ENCODE data around the gene RSPH4A. TPM values are rescaled to one million over a fixed set of nuclear protein-coding genes. Genes with fewer than 3 reads are reported as not detected.

RSPH4A gene
- polyA plus RNA-seq, 1 donor = 0.70 TPM

- H3K9me3 ChIP-seq (ENCODE audit: control insufficient read depth, low read depth, low read length) = no peaks in the 10 kb centered on the region
- no peak for DNase-seq
- H3K4me3 ChIP-seq (ENCODE audit: low read length) = no peak overlapping the region
- no peak overlapping the region for H3K27ac ChIP-seq (ENCODE audit: low read length)
- WGBS (ENCODE audit: insufficient coverage, low lambda C conversion rate) = 40% methylated on average over 2 of the region's 3 CpGs
- H3K27me3 ChIP-seq (ENCODE audit: control insufficient read depth, insufficient read depth, low read length) = no peaks in the 10 kb centered on the region
- no peaks in the 10 kb centered on the region for H3K36me3 ChIP-seq (ENCODE audit: control insufficient read depth, insufficient read depth, low read length)
- H3K4me1 ChIP-seq (ENCODE audit: control insufficient read depth, insufficient read depth, low read length) = no peaks in the 10 kb centered on the region
These were observed 7.9 kb downstream of the RSPH4A start for GRCh38 chr6:116624036-116624805.

- 92% methylated on average over 2 of the region's 3 CpGs for WGBS (ENCODE audit: insufficient coverage, low lambda C conversion rate)
- H3K27me3 ChIP-seq (ENCODE audit: control insufficient read depth, insufficient read depth, low read length) = no peaks in the 10 kb centered on the region
- no peaks in the 10 kb centered on the region for H3K9me3 ChIP-seq (ENCODE audit: control insufficient read depth, low read depth, low read length)
- no peak overlapping the region for H3K4me3 ChIP-seq (ENCODE audit: low read length)
- no peak overlapping the region for H3K27ac ChIP-seq (ENCODE audit: low read length)
- no peaks in the 10 kb centered on the region for H3K36me3 ChIP-seq (ENCODE audit: control insufficient read depth, insufficient read depth, low read length)
- H3K4me1 ChIP-seq (ENCODE audit: control insufficient read depth, insufficient read depth, low read length) = no peaks in the 10 kb centered on the region
- no peak for DNase-seq
These were observed 9.6 kb downstream of the RSPH4A start for GRCh38 chr6:116625872-116626271.

- no peak for DNase-seq
- 100% methylated on average over 1 of the region's 5 CpGs for WGBS (ENCODE audit: insufficient coverage, low lambda C conversion rate)
- peaks cover 3% of the 10 kb centered on the region for H3K4me1 ChIP-seq (ENCODE audit: control insufficient read depth, insufficient read depth, low read length)
- no peaks in the 10 kb centered on the region for H3K9me3 ChIP-seq (ENCODE audit: control insufficient read depth, low read depth, low read length)
- no peaks in the 10 kb centered on the region for H3K27me3 ChIP-seq (ENCODE audit: control insufficient read depth, insufficient read depth, low read length)
- H3K27ac ChIP-seq (ENCODE audit: low read length) = no peak overlapping the region
- H3K36me3 ChIP-seq (ENCODE audit: control insufficient read depth, insufficient read depth, low read length) = peaks cover 2% of the 10 kb centered on the region
- no peak overlapping the region for H3K4me3 ChIP-seq (ENCODE audit: low read length)
These were observed 13.3 kb downstream of the RSPH4A start for GRCh38 chr6:116629563-116629981.

- Histone ChIP-seq H3K9me3 (ENCODE audit: control insufficient read depth, low read depth, low read length) (no peaks in the 10 kb centered on the region), H3K4me1 (ENCODE audit: control insufficient read depth, insufficient read depth, low read length) (peaks cover 3% of the 10 kb centered on the region), H3K36me3 (ENCODE audit: control insufficient read depth, insufficient read depth, low read length) (peaks cover 2% of the 10 kb centered on the region), H3K27ac (ENCODE audit: low read length) (no peak overlapping the region), H3K27me3 (ENCODE audit: control insufficient read depth, insufficient read depth, low read length) (no peaks in the 10 kb centered on the region), H3K4me3 (ENCODE audit: low read length) (no peak overlapping the region)
- WGBS (ENCODE audit: insufficient coverage, low lambda C conversion rate) = 0% methylated on average over 1 of the region's 5 CpGs
- peak; percentile 17 to 73 for DNase-seq
These were observed 15.2 kb downstream of the RSPH4A start for GRCh38 chr6:116631379-116631990.

- WGBS (ENCODE audit: insufficient coverage, low lambda C conversion rate) = 100% methylated on average over 1 of the region's 2 CpGs
- DNase-seq = no peak
- Histone ChIP-seq H3K9me3 (ENCODE audit: control insufficient read depth, low read depth, low read length) (no peaks in the 10 kb centered on the region), H3K4me3 (ENCODE audit: low read length) (no peak overlapping the region), H3K36me3 (ENCODE audit: control insufficient read depth, insufficient read depth, low read length) (peaks cover 2% of the 10 kb centered on the region), H3K27ac (ENCODE audit: low read length) (no peak overlapping the region), H3K27me3 (ENCODE audit: control insufficient read depth, insufficient read depth, low read length) (no peaks in the 10 kb centered on the region), H3K4me1 (ENCODE audit: control insufficient read depth, insufficient read depth, low read length) (peaks cover 3% of the 10 kb centered on the region)
These were observed 17.4 kb downstream of the RSPH4A start for GRCh38 chr6:116633685-116634084.

- no peaks in the 10 kb centered on the region for H3K27me3 ChIP-seq (ENCODE audit: control insufficient read depth, insufficient read depth, low read length)
- no peaks in the 10 kb centered on the region for H3K9me3 ChIP-seq (ENCODE audit: control insufficient read depth, low read depth, low read length)
- DNase-seq = no peak
- no peaks in the 10 kb centered on the region for H3K4me1 ChIP-seq (ENCODE audit: control insufficient read depth, insufficient read depth, low read length)
- WGBS (ENCODE audit: insufficient coverage, low lambda C conversion rate) = 64% methylated on average over 5 of the region's 5 CpGs
- H3K27ac ChIP-seq (ENCODE audit: low read length) = no peak overlapping the region
- H3K4me3 ChIP-seq (ENCODE audit: low read length) = no peak overlapping the region
- H3K36me3 ChIP-seq (ENCODE audit: control insufficient read depth, insufficient read depth, low read length) = peaks cover 10% of the 10 kb centered on the region
These were observed 31.9 kb downstream of the RSPH4A start for GRCh38 chr6:116648156-116648555.

GRCh38 chr6:116649129-116649528, 32.9 kb downstream of the RSPH4A start:
- H3K4me1 ChIP-seq (ENCODE audit: control insufficient read depth, insufficient read depth, low read length) = no peaks in the 10 kb centered on the region
- 89% methylated on average over 1 of the region's 3 CpGs for WGBS (ENCODE audit: insufficient coverage, low lambda C conversion rate)
- DNase-seq = no peak

GRCh38 chr6:116651916-116652315, 35.6 kb downstream of the RSPH4A start:
- H3K4me3 ChIP-seq (ENCODE audit: low read length) = no peak overlapping the region
- no peak for DNase-seq
- H3K27me3 ChIP-seq (ENCODE audit: control insufficient read depth, insufficient read depth, low read length) = no peaks in the 10 kb centered on the region
- H3K9me3 ChIP-seq (ENCODE audit: control insufficient read depth, low read depth, low read length) = no peaks in the 10 kb centered on the region
- H3K27ac ChIP-seq (ENCODE audit: low read length) = no peak overlapping the region
- 100% methylated on average over 1 of the region's 4 CpGs for WGBS (ENCODE audit: insufficient coverage, low lambda C conversion rate)
- H3K4me1 ChIP-seq (ENCODE audit: control insufficient read depth, insufficient read depth, low read length) = no peaks in the 10 kb centered on the region
- H3K36me3 ChIP-seq (ENCODE audit: control insufficient read depth, insufficient read depth, low read length) = peaks cover 6% of the 10 kb centered on the region

More at GRCh38 chr6:116649129-116649528, 32.9 kb downstream of the RSPH4A start:
- Histone ChIP-seq H3K27ac (ENCODE audit: low read length) (no peak overlapping the region), H3K36me3 (ENCODE audit: control insufficient read depth, insufficient read depth, low read length) (peaks cover 10% of the 10 kb centered on the region), H3K27me3 (ENCODE audit: control insufficient read depth, insufficient read depth, low read length) (no peaks in the 10 kb centered on the region), H3K9me3 (ENCODE audit: control insufficient read depth, low read depth, low read length) (no peaks in the 10 kb centered on the region), H3K4me3 (ENCODE audit: low read length) (no peak overlapping the region)

GRCh38 chr6:116661594-116661993, 45.3 kb downstream of the RSPH4A start:
- Histone ChIP-seq H3K36me3 (ENCODE audit: control insufficient read depth, insufficient read depth, low read length) (peaks cover 9% of the 10 kb centered on the region), H3K4me3 (ENCODE audit: low read length) (no peak overlapping the region), H3K9me3 (ENCODE audit: control insufficient read depth, low read depth, low read length) (no peaks in the 10 kb centered on the region), H3K27me3 (ENCODE audit: control insufficient read depth, insufficient read depth, low read length) (no peaks in the 10 kb centered on the region), H3K4me1 (ENCODE audit: control insufficient read depth, insufficient read depth, low read length) (peaks cover 3% of the 10 kb centered on the region), H3K27ac (ENCODE audit: low read length) (no peak overlapping the region)
- DNase-seq = no peak

GRCh38 chr6:116662202-116662601, 45.9 kb downstream of the RSPH4A start:
- no peak for DNase-seq
- Histone ChIP-seq H3K27me3 (ENCODE audit: control insufficient read depth, insufficient read depth, low read length) (no peaks in the 10 kb centered on the region), H3K9me3 (ENCODE audit: control insufficient read depth, low read depth, low read length) (no peaks in the 10 kb centered on the region), H3K4me1 (ENCODE audit: control insufficient read depth, insufficient read depth, low read length) (peaks cover 3% of the 10 kb centered on the region), H3K27ac (ENCODE audit: low read length) (no peak overlapping the region), H3K36me3 (ENCODE audit: control insufficient read depth, insufficient read depth, low read length) (peaks cover 7% of the 10 kb centered on the region), H3K4me3 (ENCODE audit: low read length) (no peak overlapping the region)
- no CpG with 5 or more reads among the region's 1 CpG for WGBS (ENCODE audit: insufficient coverage, low lambda C conversion rate)

- Histone ChIP-seq H3K36me3 (ENCODE audit: control insufficient read depth, insufficient read depth, low read length) (peaks cover 3% of the 10 kb centered on the region), H3K27me3 (ENCODE audit: control insufficient read depth, insufficient read depth, low read length) (no peaks in the 10 kb centered on the region), H3K4me3 (ENCODE audit: low read length) (no peak overlapping the region), H3K27ac (ENCODE audit: low read length) (no peak overlapping the region), H3K4me1 (ENCODE audit: control insufficient read depth, insufficient read depth, low read length) (peaks cover 6% of the 10 kb centered on the region), H3K9me3 (ENCODE audit: control insufficient read depth, low read depth, low read length) (no peaks in the 10 kb centered on the region)
- no CpG with 5 or more reads among the region's 3 CpGs for WGBS (ENCODE audit: insufficient coverage, low lambda C conversion rate)
- DNase-seq = no peak
These were observed 47.0 kb downstream of the RSPH4A start for GRCh38 chr6:116663308-116663707.
